ENCODE measurements around the gene UNC5B.

DNA sequence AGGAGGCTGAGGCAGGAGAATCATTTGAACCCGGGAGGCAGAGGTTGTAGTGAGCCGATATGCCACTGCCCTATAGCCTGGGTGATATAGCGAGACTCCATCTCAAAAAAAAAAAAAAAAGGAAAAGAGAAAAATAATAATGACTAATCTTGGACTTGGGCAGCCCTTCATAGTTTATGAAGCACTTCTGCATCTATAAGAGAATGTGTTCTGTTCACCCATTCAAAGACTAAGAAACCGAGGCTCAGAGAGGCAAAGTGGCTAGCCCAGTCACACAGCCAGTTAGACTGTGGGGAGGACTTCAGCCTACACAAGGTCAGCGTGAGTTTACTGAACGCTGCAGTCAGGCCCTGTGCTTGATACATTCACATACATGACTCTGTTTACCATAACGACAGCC is 46.9 kb downstream of the UNC5B start:
- no peak for TF ChIP-seq POLR2A (IDR thresholded peaks at IDR 0.05)
- no peak for TF ChIP-seq CTCF (IDR thresholded peaks at IDR 0.05)
